Pons (tissue), 1 donor: ENCODE data around the gene IGFALS.

Source experiments
- DNase-seq: peaks from one replicate; pipeline ENCODE4 v3.0.0-alpha.2; 2016; ENCODE audit warnings: low spot score

IGFALS gene

DNA sequence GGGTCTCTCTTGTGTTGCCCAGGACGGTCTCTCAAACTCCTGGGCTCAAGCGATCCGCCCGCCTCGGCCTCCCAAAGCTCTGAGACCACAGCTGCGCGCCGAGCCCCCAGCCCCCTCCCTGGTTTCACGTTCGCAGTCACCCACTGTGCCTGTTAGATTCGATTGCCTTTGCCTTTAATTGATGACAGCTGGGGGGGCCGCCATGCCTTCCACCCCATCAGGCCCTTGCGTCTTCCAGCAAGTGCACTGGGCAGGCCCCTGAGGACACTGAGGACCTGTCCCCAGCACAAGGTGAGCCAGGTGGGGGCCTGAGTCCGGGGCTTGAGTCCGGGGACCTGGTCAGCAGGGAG lies 3.3 kb downstream of the IGFALS start:
- no peak for DNase-seq

DNA sequence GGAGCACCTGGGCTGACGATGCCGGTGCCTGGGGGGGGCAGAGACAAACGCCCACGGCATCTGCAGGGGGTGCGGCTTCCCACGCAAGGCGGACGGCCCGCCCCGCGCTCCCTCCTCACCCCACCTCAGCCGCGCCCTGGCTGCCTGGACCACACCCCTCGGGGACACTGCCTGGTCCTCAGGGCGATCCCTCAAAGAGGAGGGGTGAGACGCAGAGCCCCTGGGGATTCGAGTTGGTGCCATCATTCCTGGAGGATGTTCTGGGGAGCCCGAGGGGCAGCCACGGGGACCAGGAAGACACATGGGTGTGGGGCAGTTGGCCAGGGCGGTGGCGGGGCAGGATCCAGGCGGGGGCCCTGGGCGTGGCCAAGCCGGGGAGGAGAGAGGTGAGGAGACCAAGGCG lies 3.9 kb downstream of the IGFALS start:
- no peak for DNase-seq

GRCh38 chr16:1788708-1789100 lies 4.8 kb downstream of the IGFALS start:
- no peak for DNase-seq

DNA sequence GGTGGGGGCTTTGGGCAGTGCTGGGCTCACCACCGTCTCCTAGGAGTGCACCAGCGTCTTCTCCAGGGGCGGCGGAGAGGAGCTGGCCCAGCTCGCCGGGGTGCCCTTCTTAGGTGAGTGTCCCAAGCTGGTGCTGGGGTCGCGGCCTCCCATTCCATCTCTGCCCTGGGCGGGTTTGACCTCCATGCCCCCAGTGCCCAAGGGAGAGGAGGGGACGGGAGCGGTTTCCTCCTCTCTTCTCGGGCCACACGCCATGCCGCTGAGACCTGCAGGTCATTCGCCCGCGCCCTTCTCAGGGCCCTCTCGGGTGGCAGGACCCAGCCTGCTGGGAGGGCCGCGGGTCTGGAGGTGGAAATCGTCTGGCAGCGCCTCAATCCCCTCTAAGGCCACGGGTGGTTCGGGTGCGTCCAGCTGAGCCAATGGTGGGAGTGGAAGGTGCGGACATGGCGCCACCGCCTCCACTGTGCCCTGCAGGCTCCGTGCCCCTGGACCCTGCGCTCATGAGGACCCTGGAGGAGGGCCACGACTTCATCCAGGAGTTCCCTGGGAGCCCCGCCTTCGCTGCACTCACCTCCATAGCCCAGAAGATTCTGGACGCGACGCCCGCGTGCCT lies 5.3 kb downstream of the IGFALS start:
- DNase-seq: no peak

- DNase-seq: no peak
These were observed 6.0 kb downstream of the IGFALS start for GRCh38 chr16:1787322-1788094.

DNA sequence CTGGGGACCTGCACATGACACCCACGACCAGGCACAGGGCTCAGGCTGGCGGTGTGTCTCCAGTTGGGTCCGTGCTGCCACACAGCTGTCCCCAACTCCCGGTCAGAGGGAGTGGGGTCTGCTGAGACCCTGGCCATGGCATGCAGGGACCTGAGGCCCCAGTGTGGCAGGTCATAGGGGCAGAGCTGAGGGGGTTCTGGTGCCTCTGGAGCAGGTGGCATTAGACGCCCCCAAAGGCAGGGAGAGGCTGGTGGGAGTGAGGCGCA lies 6.5 kb downstream of the IGFALS start:
- no peak for DNase-seq

DNA sequence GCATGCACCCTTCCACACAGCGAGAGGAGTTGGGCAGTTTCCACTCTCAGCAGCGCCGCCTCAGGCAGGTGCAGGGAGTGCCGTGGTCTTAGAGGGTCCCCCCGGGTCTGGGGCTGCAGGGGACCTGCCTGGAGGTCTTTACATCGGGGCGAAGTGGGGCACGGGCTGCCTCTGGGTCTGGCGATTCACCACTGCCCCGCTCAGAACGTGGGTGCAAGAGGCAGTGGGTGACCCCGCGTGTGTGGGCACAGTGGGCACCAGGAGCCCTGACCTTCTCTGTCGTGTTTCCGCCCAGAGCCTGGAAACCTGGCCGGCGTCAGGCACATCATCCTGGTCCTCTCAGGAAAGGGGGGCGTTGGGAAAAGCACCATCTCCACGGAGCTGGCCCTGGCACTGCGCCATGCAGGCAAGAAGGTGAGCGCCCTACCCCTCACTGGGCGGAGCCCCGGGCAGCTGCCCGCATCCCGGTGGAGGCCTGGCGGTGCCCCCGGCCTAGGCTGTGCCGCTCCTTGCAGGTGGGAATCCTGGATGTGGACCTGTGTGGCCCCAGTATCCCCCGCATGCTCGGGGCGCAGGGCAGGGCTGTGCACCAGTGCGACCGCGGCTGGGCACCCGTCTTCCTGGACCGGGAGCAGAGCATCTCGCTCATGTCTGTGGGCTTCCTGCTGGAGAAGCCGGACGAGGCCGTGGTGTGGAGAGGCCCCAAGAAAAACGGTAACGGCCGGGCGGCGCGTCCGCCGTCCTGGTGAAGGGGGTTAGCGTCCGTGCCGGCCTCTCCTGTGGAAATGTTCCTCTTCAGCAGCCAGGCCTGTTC lies 7.1 kb downstream of the IGFALS start:
- DNase-seq: no peak

DNA sequence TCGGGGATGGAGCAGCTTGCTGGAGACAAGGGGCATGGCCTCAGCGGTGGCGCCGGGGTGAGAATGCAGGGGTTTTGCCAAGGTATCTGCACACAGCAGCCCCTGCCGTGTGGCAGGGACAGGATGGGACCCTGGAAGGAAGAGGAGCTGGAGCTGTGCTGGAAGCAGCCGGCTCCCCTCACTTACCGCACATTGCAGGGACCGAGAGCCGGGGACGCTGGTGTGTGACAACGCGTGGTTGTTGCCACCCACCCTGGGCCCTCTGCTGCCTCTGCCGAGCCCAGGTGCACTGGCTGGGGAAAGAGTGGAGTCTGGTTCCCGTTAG lies 7.7 kb downstream of the IGFALS start:
- no peak for DNase-seq

DNA sequence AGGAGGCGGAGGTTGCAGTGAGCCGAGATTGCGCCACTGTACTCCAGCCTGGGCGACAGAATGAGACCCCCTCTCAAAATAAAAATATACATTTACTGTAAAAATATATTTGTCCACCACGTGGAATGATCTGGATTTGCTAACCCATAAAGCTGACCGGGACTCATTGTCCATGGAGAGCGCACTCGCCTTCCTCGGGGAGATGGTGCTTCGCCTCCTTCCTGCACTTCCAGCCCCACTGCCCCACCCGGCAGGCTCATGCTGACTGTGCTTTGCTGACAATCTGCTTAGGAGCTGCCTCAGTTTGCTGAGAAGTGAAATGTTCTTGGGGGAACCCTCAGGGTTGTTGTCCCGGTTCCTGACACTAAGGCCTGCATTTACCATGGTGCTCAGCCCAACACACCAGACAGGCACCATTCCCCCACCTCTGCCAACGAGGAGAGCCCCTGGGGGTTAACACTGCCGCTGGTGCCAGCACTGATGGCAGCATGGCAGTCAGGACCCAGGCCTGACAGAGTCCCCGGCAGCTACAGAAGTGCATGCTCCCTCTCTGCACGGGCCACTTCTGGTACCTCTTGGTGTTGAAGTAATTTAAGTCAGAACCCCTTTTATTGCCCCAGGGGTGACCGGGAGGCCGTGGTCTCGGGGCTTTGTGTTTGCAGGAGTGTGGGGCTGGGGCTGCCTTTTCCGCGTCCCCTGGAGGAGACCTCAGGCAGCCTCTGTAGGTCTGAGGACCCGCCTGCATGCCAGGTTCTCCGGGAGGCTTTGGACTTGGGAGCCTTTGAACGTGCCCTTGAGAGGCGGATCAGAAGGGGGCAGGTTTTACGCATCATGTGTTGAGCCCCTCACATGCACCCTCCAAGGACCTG lies 8.3 kb downstream of the IGFALS start:
- no peak for DNase-seq

- peak; percentile 100 for DNase-seq
These were observed 10.9 kb downstream of the IGFALS start, which contains the start of the genes NUBP2 and SPSB3 for GRCh38 chr16:1782408-1783264. TSS of gene NUBP2 (plus strand) at chr16:1782960. CDS start at chr16:1783021, 61 bp downstream. TSS of gene SPSB3 (minus strand) at chr16:1782571. CDS start at chr16:1781483, 1,088 bp downstream.

DNA sequence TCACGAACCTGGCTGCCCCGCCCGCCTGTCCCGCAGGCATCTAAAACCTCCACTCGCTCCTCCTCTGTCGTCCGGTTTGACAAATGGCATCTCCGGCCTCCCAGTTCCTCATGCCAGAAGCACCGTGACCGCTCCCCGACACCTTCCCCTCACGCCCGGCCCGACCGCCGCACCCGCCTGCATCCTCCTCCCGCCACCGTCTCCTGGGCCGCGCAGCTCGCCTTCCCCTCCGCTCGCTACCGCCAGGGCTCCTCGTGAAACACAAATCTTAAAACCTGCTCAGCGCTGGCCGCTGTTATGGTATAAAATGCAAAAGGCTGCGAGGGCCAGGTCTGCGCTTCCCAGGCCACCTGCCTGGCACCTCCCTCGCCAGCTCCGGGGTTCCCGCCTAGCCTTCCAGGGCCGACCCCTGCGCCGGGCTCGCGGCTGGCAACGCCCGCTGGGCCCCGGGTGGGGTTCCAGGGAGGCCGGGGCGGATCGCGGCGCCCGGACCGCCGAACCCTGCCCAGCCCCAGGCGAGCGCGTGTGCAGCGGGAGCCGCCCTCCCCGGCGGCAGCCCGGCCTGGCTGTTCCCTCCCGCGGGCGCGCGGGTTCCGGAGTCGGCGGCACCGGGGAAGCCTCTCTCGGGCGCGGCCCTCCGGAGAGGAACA lies 11.6 kb downstream of the IGFALS start:
- no peak for DNase-seq

- DNase-seq: no peak
These were observed 12.3 kb downstream of the IGFALS start for GRCh38 chr16:1781254-1781653.

- no peak for DNase-seq
These were observed 12.8 kb downstream of the IGFALS start for GRCh38 chr16:1780677-1781072.

- DNase-seq: no peak
These were observed 13.5 kb downstream of the IGFALS start for GRCh38 chr16:1779741-1780676.

DNA sequence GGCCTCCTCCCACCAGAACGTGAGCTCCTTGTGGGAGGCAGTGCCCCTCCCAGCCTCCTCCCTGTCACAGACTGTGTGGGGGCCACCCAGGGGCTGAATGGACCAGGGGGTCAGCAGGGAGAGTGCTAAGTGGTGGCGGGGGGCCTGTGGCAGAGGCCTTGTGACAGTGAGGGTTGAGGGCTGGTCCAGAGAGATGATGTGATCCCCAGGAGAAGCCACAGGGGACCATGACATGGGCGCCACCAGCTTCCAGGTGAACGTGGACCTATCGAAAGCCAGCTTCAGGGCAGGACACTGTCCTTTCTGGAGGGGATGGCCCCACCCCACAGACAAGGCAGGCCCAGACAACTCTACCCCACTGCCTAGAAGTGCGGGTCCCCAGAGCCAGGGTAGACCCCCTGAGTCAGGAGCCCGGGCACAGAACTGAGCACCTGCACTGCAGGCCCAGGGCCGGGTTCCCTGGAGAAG lies 14.2 kb downstream of the IGFALS start:
- DNase-seq: no peak

GRCh38 chr16:1778200-1779179 lies 15.0 kb downstream of the IGFALS start:
- DNase-seq: no peak

GRCh38 chr16:1777375-1778199 lies 15.9 kb downstream of the IGFALS start:
- no peak for DNase-seq
